Osteoblast (primary cell): ENCODE data around the gene C6orf120. TPM values are rescaled to one million over a fixed set of nuclear protein-coding genes. Genes with fewer than 3 reads are reported as not detected.

Source experiments
- DNase-seq: peaks from one replicate; pipeline ENCODE4 v3.0.0; 2011; ENCODE audit warnings: low spot score, mixed read lengths; ENCODE audit not compliant: insufficient read length; ENCODE audit errors: missing footprints
- H2AFZ ChIP-seq: 2 replicates; pipeline ENCODE4 v1.6.0; 2011; ENCODE audit warnings: mild to moderate bottlenecking, low read length
- H3K27ac ChIP-seq: 2 replicates; pipeline ENCODE4 v1.5.1; 2011; ENCODE audit warnings: mild to moderate bottlenecking, low read depth, low read length, moderate library complexity
- H3K27me3 ChIP-seq: 2 replicates; pipeline ENCODE4 v1.6.0; 2012; ENCODE audit warnings: mild to moderate bottlenecking, control low read depth, inconsistent platforms, low read length, moderate library complexity; ENCODE audit not compliant: insufficient read depth
- H3K36me3 ChIP-seq: 2 replicates; pipeline ENCODE4 v1.5.1; 2011; ENCODE audit warnings: mild to moderate bottlenecking, low read length, control low read depth, moderate library complexity; ENCODE audit not compliant: insufficient read depth
- H3K4me1 ChIP-seq: 2 replicates; pipeline ENCODE4 v1.5.1; 2011; ENCODE audit warnings: mild to moderate bottlenecking, low read length, control low read depth, moderate library complexity; ENCODE audit not compliant: insufficient read depth
- H3K4me2 ChIP-seq: 2 replicates; pipeline ENCODE4 v1.6.0; 2011; ENCODE audit warnings: mild to moderate bottlenecking, low read length; ENCODE audit not compliant: insufficient read depth
- H3K4me3 ChIP-seq: fragments of 200-600 bp; sonication (generic); 3 replicates; pipeline ENCODE4 v1.5.1; 2012; ENCODE audit warnings: mild to moderate bottlenecking, low read length, inconsistent platforms; ENCODE audit not compliant: insufficient read depth
- H3K79me2 ChIP-seq: 2 replicates; pipeline ENCODE4 v1.6.0; 2012; ENCODE audit warnings: mild to moderate bottlenecking, low read length, control low read depth, inconsistent platforms; ENCODE audit not compliant: insufficient read depth
- H3K9me3 ChIP-seq: 2 replicates; pipeline ENCODE4 v1.5.1; 2011; ENCODE audit warnings: low read depth, low read length, control low read depth
- H4K20me1 ChIP-seq: 2 replicates; pipeline ENCODE4 v1.6.0; 2012; ENCODE audit warnings: mild to moderate bottlenecking, low read length, control low read depth; ENCODE audit not compliant: insufficient read depth
- total RNA-seq: library from RNA; depleted of rRNA; stranded (reverse); fragments of >200 nt; gene quantifications from 2 replicates; pipeline ENCODE4 v1.2.3, GENCODE V29; 2012
- TF ChIP-seq, protein P1 (sequence below): IDR thresholded peaks from 2 replicates; pipeline ENCODE4 v1.5.1; 2011; ENCODE audit warnings: mild to moderate bottlenecking, low read depth, low read length, moderate library complexity; ENCODE audit errors: extremely low read depth

Gene C6orf120
- total RNA-seq, 1 donor, result 54.3 TPM

GRCh38 chr6:169654598-169655391 lies 47.1 kb upstream of the C6orf120 start:
- H3K4me1 ChIP-seq, result peaks cover 8% of the 10 kb centered on the region
- H3K36me3 ChIP-seq, result peaks cover 20% of the 10 kb centered on the region
- no peaks in the 10 kb centered on the region for H4K20me1 ChIP-seq
- H3K27me3 ChIP-seq, result no peaks in the 10 kb centered on the region
- peak overlapping the region; percentile 78 for H3K27ac ChIP-seq
- peak overlapping the region; percentile 78 for H3K4me3 ChIP-seq
- H3K79me2 ChIP-seq, result no peaks in the 10 kb centered on the region
- H3K9me3 ChIP-seq, result no peaks in the 10 kb centered on the region
- TF ChIP-seq, protein P1, sequence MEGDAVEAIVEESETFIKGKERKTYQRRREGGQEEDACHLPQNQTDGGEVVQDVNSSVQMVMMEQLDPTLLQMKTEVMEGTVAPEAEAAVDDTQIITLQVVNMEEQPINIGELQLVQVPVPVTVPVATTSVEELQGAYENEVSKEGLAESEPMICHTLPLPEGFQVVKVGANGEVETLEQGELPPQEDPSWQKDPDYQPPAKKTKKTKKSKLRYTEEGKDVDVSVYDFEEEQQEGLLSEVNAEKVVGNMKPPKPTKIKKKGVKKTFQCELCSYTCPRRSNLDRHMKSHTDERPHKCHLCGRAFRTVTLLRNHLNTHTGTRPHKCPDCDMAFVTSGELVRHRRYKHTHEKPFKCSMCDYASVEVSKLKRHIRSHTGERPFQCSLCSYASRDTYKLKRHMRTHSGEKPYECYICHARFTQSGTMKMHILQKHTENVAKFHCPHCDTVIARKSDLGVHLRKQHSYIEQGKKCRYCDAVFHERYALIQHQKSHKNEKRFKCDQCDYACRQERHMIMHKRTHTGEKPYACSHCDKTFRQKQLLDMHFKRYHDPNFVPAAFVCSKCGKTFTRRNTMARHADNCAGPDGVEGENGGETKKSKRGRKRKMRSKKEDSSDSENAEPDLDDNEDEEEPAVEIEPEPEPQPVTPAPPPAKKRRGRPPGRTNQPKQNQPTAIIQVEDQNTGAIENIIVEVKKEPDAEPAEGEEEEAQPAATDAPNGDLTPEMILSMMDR, result peak; percentile 39
- peak overlapping the region; percentile 86 for H2AFZ ChIP-seq
- DNase-seq, result peak; percentile 93
- H3K4me2 ChIP-seq, result peak overlapping the region; percentile 90

- H3K27ac ChIP-seq, result no peak overlapping the region
- no peaks in the 10 kb centered on the region for H3K9me3 ChIP-seq
- DNase-seq, result no peak
- peaks cover 17% of the 10 kb centered on the region for H3K36me3 ChIP-seq
- no peaks in the 10 kb centered on the region for H4K20me1 ChIP-seq
- H3K4me2 ChIP-seq, result no peak overlapping the region
- H3K79me2 ChIP-seq, result no peaks in the 10 kb centered on the region
- TF ChIP-seq, protein P1, result no peak
- H3K4me1 ChIP-seq, result peaks cover 8% of the 10 kb centered on the region
- no peaks in the 10 kb centered on the region for H3K27me3 ChIP-seq
- H3K4me3 ChIP-seq, result no peak overlapping the region
- H2AFZ ChIP-seq, result no peak overlapping the region
Observed at GRCh38 chr6:169656546-169657283, 45.2 kb upstream of the C6orf120 start.

GRCh38 chr6:169657284-169657610 lies 44.7 kb upstream of the C6orf120 start:
- H3K36me3 ChIP-seq, result peaks cover 17% of the 10 kb centered on the region
- H3K27ac ChIP-seq, result no peak overlapping the region
- no peak overlapping the region for H3K4me2 ChIP-seq
- no peaks in the 10 kb centered on the region for H3K79me2 ChIP-seq
- TF ChIP-seq, protein P1, result no peak
- peaks cover 8% of the 10 kb centered on the region for H3K4me1 ChIP-seq
- H3K4me3 ChIP-seq, result no peak overlapping the region
- no peaks in the 10 kb centered on the region for H3K27me3 ChIP-seq
- no peak for DNase-seq
- H3K9me3 ChIP-seq, result no peaks in the 10 kb centered on the region
- no peaks in the 10 kb centered on the region for H4K20me1 ChIP-seq
- H2AFZ ChIP-seq, result no peak overlapping the region
